Stomach (tissue), 4 donors: ENCODE data around the gene C22orf15.

ENCODE experiments used
- CTCF ChIP-seq, 7 experiments: fragments of 450-650 bp in 4 of 7; fragments of 200-600 bp in 3 of 7; sonication (generic) in 3 of 7; IDR thresholded peaks; one replicate each; pipeline ENCODE4 v1.5.1; 2016 to 2019; ENCODE audit warnings: antibody characterized with exemption in 7 of 7, control low read depth in 2 of 7, mild to moderate bottlenecking in 1 of 7
- EP300 ChIP-seq: sonication (generic); formaldehyde crosslinking; IDR thresholded peaks from one replicate; pipeline ENCODE4 v1.6.1; 2017; ENCODE audit warnings: antibody characterized with exemption
- POLR2A ChIP-seq, 4 donors: fragments of 450-650 bp; IDR thresholded peaks; one replicate each; pipeline ENCODE4 v1.6.1; 2016; ENCODE audit warnings: antibody characterized with exemption in 4 of 4, control low read depth in 2 of 4, mild to moderate bottlenecking in 1 of 4, moderate library complexity in 1 of 4
- POLR2AphosphoS5 ChIP-seq, 3 donors: sonication (generic); formaldehyde crosslinking; IDR thresholded peaks; one replicate each; pipeline ENCODE4 v1.6.1; 2016; ENCODE audit warnings: antibody characterized with exemption in 3 of 3

DNA sequence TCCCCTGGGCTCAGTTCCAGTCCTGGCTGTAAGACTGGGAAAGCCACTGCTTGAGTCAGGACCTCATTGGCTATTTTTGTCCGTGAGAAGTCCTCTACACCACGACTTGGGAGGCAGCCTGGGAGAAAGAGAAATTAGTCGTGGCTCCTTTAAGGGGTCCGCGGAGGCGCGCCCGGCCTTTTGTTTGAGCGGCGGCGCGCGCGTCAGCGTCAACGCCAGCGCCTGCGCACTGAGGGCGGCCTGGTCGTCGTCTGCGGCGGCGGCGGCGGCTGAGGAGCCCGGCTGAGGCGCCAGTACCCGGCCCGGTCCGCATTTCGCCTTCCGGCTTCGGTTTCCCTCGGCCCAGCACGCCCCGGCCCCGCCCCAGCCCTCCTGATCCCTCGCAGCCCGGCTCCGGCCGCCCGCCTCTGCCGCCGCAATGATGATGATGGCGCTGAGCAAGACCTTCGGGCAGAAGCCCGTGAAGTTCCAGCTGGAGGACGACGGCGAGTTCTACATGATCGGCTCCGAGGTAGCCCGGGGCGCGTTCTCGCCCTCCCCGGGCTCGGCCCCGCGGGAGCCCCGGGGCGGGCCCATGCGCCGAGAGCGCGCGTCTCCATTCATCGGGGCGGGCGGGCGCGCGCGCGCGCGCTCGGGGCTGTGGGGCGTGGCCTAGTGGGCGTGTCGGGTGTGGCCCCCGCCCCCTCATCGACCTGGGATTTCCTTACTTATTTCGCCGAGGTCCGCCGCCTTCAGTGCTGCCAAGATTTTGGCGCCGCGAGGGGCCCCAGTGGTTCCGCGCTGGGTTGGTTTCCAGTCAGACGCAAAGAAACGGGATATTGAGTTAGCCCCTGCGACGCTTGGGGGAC, 24.2 kb downstream of the C22orf15 start, which contains the start of gene SMARCB1:
- TF ChIP-seq CTCF (IDR thresholded peaks at IDR 0.05) (no peak), POLR2AphosphoS5 (IDR thresholded peaks at IDR 0.05) (peak; percentile 40 to 84 (median 75)), POLR2A (IDR thresholded peaks at IDR 0.05) (peak in 1 of 4 donors; percentile 30), EP300 (no peak)
